ENCODE measurements around the gene TLR10.

Gene TLR10

GRCh38 chr4:38765382-38765781, 17.4 kb downstream of the TLR10 start:
- DNase-seq: no peak

- DNase-seq: no peak
These were observed 18.5 kb downstream of the TLR10 start for GRCh38 chr4:38764277-38764676.

DNA sequence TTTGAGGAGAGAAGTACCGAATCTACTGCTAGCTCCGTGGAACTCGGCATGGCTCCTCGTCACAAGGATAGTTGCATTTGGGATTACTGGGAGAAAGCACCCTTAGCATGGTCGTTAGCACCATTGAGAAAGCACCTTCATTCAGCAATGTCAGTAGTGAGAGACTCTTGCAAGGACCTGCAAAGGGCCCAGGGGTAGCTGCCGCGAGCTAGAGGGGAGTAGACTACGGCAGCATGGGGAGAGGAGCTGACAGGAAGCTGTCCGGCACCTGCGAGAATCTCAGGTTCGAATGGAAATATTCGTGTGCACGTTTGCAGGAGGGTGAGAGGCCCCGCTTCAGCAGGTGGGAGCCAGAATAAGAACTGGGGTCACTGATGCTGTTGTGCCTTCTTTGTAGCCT, 20.2 kb downstream of the TLR10 start:
- DNase-seq: no peak

- DNase-seq: no peak
These were observed 23.0 kb downstream of the TLR10 start for GRCh38 chr4:38759790-38760122.

DNA sequence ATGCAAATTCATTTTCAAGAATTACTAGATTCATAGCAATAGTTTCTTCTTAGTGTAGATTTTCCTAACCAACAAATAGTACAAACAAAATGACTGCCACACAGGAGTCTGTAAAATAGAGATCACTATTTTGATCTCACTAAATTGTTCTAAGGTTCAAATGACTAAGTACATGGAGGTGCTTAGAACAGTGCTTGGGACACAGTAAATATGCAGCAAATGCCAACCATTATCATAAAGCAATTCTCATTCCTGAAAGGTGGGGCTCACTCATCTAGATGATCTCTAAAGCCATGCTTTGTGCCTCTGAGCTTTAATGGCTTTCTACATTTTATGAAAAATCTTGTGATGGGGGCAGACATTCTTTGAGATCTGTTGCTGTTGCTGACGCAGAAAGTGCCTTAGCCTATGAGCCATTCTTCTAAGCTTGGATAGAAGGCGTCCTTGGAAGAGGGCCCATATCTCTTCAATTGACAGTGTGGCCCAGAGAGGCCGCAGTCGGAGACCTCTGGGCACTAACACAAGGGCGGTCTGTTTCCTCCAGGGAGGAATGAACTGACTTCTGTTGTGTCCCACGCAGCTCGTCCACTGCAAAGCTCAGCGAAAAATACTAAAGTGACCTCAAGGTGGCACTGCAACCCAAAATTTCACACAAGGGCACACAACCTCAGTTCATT, 23.5 kb downstream of the TLR10 start:
- DNase-seq: peak in 1 of 2 experiments; percentile 31

DNA sequence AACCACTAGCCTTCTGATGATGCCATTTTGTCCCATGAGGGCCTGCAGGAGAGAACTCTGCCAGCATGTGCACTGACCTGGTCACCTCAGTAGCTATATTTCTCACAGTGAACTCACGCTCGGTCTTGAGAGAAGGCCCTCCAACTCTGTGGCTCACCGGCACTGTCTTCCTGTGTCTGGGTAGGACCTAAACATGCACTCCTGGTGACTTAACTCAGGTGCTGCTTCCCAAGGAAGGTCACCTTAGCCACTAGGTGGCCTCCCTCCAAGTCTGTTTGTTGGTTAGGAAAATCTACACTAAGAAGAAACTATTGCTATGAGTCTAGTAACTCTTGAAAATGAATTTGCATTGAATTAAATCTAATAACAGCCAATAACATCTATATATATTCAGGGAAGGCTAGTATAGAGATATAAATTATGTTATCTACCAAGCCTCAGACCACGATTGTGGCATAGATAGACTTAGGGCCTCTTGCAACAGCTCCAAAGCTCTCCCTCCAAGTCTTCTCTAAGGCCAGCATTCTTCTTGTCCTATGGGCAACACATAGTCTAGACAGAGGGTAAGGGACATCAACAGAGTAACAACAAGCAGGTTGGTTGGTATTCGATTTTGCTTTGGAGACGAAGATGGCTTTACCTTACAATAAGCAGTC, 24.7 kb downstream of the TLR10 start:
- DNase-seq: no peak

DNA sequence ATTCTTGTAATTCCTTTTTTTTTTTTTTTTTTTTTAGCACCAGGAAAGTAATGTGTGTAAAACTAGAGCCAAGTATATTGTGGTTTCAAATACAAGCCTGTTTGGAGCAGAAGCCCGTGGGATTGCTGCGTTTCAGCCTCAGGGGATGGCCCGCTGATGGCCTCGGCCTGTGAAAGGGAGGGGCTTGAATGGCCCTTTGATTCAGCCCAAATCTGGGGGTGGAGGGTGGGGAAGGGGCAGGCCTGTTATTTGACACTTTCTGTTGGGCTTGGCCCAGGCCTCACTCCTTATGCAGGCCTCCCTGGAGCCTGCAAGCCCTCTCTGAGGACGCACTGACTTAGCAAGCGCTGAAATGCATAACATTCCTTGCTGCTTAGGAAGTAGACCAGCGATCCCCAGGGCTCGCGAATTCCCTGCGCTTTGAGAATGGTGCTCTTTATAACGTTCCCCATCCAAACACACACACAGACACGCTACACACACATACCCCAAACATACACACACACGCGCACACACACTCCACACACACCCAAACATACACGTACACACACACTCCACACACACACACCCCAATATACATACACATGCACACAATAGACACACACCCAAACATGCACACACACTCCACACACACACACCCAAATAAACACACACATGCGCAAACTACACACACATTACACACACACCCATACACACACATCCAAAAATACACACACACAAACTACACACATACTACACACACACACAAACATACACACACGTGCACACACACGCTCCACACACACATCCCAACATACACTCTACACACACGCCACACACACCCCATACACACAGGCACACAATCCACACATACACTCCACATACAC, 29.6 kb downstream of the TLR10 start:
- DNase-seq: peak; percentile 5 to 31

- no peak for DNase-seq
These were observed 30.3 kb downstream of the TLR10 start for GRCh38 chr4:38752372-38752940.

GRCh38 chr4:38751341-38752010, 31.3 kb downstream of the TLR10 start:
- DNase-seq: no peak

DNA sequence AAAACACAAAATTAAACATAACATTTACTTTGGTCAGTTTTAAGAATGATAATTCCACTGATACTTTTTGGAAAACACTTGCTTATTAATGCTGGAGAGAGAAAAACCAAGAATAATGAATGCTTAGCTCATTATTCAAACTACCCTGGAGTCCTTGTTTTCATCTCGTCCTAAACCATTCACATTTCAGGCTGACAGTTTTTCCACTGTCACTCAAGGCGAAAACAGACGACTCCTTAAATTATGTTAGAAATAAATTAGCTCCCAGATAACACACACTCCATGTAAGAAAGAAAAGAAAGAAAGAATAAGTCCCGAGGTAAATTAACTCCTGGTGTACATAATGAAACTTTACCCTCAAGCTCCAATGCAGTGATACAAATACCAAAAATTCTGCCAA, 33.5 kb downstream of the TLR10 start:
- DNase-seq: no peak

DNA sequence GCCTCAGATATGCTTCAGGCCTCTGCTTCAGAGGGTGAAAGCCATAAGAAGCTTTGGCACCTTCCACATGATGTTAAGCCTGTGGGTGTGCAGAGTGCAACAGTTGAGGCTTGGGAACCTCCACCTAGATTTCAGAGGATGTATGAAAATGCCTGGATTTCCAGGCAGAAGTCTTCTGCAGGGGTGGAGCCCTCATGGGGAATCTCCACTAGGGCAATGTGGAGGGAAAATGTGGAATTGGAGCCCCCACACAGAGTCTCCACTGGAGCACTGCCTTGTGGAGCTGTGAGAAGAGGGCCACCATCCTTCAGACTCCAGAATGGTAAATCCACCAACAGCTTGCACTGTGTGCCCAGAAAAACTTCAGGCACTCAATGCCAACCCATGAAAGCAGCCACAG, 35.2 kb downstream of the TLR10 start:
- no peak for DNase-seq

- DNase-seq: no peak
These were observed 36.9 kb downstream of the TLR10 start for GRCh38 chr4:38745881-38746280.

- DNase-seq: no peak
These were observed 38.9 kb downstream of the TLR10 start for GRCh38 chr4:38743866-38744265.

DNA sequence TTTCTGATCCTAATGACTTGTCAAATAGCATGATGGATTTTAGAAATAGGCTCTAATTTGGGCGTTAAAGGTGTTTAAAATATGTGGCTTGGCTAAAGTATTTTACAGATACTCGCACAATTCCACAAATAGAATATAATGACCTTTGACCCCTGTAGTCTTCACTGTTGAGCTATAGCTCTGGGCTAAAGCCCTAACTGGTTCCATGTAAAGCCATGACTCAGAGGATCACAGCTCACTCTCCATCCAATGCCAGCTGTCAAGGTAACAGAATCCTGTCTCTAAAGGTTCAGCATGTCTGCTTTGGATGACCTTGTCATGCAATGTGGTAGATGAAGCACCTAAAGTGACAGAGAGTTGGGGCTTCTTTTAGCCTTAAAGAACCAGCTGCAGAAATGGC, 42.5 kb downstream of the TLR10 start:
- no peak for DNase-seq

DNA sequence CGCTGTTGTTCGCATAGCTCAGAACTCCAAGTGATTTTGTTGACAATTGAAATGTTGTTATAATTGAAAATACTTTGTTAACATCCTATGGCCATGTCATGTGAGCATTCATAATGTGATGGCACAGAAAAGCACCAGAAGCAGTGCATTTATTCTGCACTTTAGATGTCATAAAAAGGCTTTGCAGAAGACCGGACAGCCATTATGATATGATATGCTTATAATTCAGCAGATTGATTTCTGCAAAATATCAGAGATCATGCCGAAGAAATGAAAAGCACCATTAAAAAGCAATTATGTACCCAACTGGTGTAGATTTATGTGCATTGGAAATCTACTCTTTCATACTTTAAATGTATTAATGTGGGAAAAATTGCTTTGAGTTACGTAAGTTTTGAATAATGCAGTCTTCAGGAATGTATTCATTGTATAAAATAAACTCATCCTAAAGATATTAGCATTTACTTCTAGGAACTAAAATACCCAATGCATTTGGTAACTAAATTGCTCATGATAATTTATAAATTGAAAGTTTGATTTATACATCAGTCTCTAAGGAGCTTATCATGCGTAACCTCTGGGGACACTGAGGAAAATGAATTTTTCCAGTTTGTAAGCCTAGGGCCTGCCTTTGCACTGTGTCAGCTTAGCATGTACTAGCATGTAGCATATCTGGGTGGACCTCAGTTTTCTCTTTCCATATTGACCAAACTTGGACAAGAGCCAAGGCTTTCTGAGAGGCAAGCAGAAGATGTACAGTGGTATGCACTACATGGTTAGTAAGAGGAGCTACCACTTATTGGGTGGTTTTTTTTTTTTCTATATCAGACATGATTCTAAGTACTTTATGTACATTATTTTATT, 43.6 kb downstream of the TLR10 start:
- no peak for DNase-seq

DNA sequence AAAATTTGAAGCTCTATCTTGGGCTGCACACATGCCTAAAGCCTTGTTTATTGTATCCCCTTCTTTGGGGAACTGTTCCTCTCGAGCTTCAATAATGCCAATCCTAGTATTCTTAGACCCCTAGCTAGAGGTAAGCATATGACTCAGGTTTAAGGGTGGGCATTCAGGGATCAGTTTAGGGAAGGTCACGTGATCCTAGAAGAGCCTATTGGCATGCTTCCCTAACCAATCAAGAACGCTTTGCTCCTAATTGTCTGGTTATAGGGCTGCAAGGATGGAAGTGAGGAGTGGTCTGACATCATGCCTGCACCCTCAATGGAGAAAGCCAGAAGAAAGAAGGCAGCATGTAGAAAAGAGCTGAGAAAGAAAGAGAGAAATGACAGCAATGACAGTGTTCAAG, 46.9 kb downstream of the TLR10 start:
- DNase-seq: no peak

- DNase-seq: no peak
These were observed 47.9 kb downstream of the TLR10 start for GRCh38 chr4:38734911-38735310.

GRCh38 chr4:38734446-38734845, 48.3 kb downstream of the TLR10 start:
- DNase-seq: no peak

GRCh38 chr4:38733663-38734062, 49.1 kb downstream of the TLR10 start:
- no peak for DNase-seq

DNA sequence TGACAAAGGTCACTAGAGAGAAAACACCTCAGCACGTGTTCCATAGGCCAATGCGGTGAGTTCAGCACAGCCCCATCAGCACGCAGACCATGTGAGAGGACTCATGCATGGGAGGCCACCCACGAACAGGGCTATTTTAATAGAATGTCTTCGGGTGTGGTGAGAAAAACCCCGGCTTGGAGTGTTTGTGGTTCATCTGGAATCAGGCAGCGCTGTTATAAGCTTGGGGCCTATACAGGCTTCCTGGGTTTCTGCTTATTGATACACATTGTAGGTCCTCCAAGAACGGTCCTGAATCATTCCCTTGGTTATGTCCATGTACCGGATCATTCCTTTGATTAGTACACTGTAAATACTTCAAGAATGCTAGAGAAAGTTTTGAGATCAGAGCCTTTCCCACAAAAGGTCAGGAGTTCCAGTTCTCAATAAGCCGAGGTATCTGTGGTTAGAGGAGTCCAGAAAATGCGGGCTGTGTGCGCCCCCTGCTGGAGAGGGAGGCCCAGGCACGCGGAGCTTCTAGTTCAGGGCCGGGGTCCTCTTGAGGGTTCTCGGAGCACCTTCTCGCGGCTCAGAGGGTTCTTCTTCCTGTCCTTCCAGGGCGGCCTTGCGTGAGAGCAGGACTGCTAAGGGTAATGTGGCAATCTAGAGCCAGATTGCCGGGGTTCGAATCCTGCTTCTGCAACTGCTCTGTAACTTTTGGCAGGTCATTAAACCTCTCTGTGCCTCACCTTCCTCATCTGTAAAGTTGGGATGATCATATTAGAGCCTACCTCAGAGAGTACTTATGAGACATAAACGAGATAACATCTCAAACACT, 51.8 kb downstream of the TLR10 start:
- DNase-seq: peak; percentile 24 to 41

DNA sequence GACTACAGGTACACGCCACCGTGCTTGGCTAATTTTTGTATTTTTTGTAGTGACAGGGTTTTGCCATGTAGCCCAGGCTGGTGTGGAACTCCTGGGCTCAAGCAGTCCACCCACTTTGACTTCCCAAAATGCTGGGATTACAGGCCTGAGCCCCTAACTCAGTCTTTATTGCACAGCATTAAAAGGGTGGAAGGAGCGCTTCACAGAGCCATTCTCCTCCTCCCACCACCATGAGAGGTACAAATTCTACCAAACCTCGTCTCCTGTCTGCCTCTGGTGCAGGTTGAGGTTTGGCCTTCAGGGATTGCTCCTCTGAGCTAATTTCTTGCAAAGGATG, 52.3 kb downstream of the TLR10 start:
- DNase-seq: no peak

Measured in NCI-H1930 (cell line).